K562 (cell line): ENCODE measurements around the gene PHPT1. TPM values are rescaled to one million over a fixed set of nuclear protein-coding genes. Genes with fewer than 3 reads are reported as not detected.

Experiments used
- ATAC-seq: fragments of 200-7000 bp; cut with Tn5 transposase; 3 replicates; pipeline ENCODE4 v1.9.1; 2020; ENCODE audit warnings: moderate library complexity
- BruUV-seq: library from RNA; stranded (reverse); fragments of 400-500 nt; replicated peaks from 2 replicates; lab custom pipeline; 2021; lab: Mats Ljungman, UMichigan
- CTCF ChIA-PET: fragments of 300-600 bp; formaldehyde crosslinking; extraction: SDS; loops from one replicate; lab custom pipeline; 2021; ENCODE audit warnings: low intra/inter-chr PET ratio; lab: Yijun Ruan, JAX
- POLR2A ChIA-PET: fragments of 300-600, 350-650 bp; sonication (Branson Sonifier 250); formaldehyde crosslinking; extraction: SDS; loops from one replicate; lab custom pipeline; 2021; ENCODE audit warnings: antibody characterized with exemption, inconsistent platforms; lab: Yijun Ruan, JAX
- DNase-seq, 4 experiments: peaks; one replicate each; pipeline versions ENCODE4 v3.0.0 to v3.0.0-alpha.2; 2011 to 2018; ENCODE audit warnings: low spot score in 3 of 4, mixed read lengths in 3 of 4; ENCODE audit errors: extremely low read depth in 1 of 4
- FAIRE-seq: peaks from 2 replicates; lab custom pipeline; 2011; peaks lifted over from hg19 to GRCh38; lab: Jason Lieb, UNC
- H2AFZ ChIP-seq: 2 replicates; pipeline ENCODE4 v1.6.0; 2011; ENCODE audit warnings: low read depth, low read length, control low read depth, inconsistent platforms
- H3K27ac ChIP-seq: fragments of 200-600 bp; 3 replicates; pipeline ENCODE4 v1.8.0; 2011; ENCODE audit warnings: low read depth, mild to moderate bottlenecking, control low read depth, inconsistent platforms, low read length, moderate library complexity, mixed read lengths; ENCODE audit errors: extremely low read depth
- H3K27me3 ChIP-seq, 2 experiments: fragments of 300-600 bp in 1 of 2; 2 replicates in 1 of 2; 3 replicates in 1 of 2; pipeline versions ENCODE4 v1.6.0 to v1.8.0; 2011; ENCODE audit warnings: inconsistent platforms in 2 of 2, low read length in 2 of 2, mild to moderate bottlenecking in 1 of 2, mixed read lengths in 1 of 2, moderate library complexity in 1 of 2; ENCODE audit not compliant: control insufficient read depth in 2 of 2, insufficient read depth in 2 of 2
- H3K36me3 ChIP-seq: fragments of 300-600 bp; 3 replicates; pipeline ENCODE4 v1.8.0; 2011; ENCODE audit warnings: mild to moderate bottlenecking, low read length, inconsistent platforms; ENCODE audit not compliant: control insufficient read depth, insufficient read depth
- H3K4me1 ChIP-seq, 2 experiments: fragments of 200-600 bp in 1 of 2; replicated peaks in 1 of 2; 2 replicates in 1 of 2; 3 replicates in 1 of 2; pipeline versions ENCODE4 v1.5.1 to v1.8.0; 2011; ENCODE audit warnings: inconsistent platforms in 2 of 2, low read length in 2 of 2, mild to moderate bottlenecking in 1 of 2, mixed read lengths in 1 of 2, moderate library complexity in 1 of 2; ENCODE audit not compliant: control insufficient read depth in 2 of 2, insufficient read depth in 2 of 2
- H3K4me2 ChIP-seq: 2 replicates; pipeline ENCODE4 v1.6.1; 2011; ENCODE audit warnings: low read length, control low read depth, inconsistent platforms, mixed read lengths; ENCODE audit not compliant: insufficient read depth
- H3K4me3 ChIP-seq: fragments of 200-600 bp; sonication (generic), shearing (Covaris generic); 2 replicates; pipeline ENCODE4 v1.5.1; 2016; ENCODE audit warnings: control low read depth, inconsistent platforms
- H3K79me2 ChIP-seq: fragments of 200-600 bp; 3 replicates; pipeline ENCODE4 v1.8.0; 2011; ENCODE audit warnings: low read length, inconsistent platforms; ENCODE audit not compliant: control insufficient read depth, insufficient read depth
- H3K9ac ChIP-seq, 2 experiments: 2 replicates each; pipeline versions ENCODE4 v1.6.0 to v1.6.1; 2011; ENCODE audit warnings: low read depth in 2 of 2, low read length in 2 of 2, control low read depth in 1 of 2, inconsistent platforms in 1 of 2, mild to moderate bottlenecking in 1 of 2, mixed read lengths in 1 of 2; ENCODE audit not compliant: insufficient read depth in 1 of 2
- H3K9me1 ChIP-seq: one replicate; pipeline ENCODE4 v1.6.0; 2011; ENCODE audit warnings: inconsistent platforms, mild to moderate bottlenecking, low read length, moderate library complexity; ENCODE audit not compliant: control insufficient read depth, insufficient read depth
- H3K9me3 ChIP-seq: replicated peaks from 2 replicates; pipeline ENCODE4 v1.5.1; 2011; ENCODE audit warnings: low read depth, low read length, inconsistent platforms; ENCODE audit not compliant: control insufficient read depth, insufficient read depth
- H4K20me1 ChIP-seq: replicated peaks from 2 replicates; pipeline ENCODE4 v1.6.1; 2011; ENCODE audit warnings: low read length, inconsistent platforms, mixed read lengths; ENCODE audit not compliant: control insufficient read depth, insufficient read depth
- HMGXB4 ChIP-seq: sonication (generic); formaldehyde crosslinking; IDR thresholded peaks from 2 replicates; pipeline ENCODE4 v1.8.1; 2023; ENCODE audit warnings: mild to moderate bottlenecking, missing genetic modification reagents
- ILK ChIP-seq: fragments of 450-650 bp; IDR thresholded peaks from 2 replicates; pipeline ENCODE4 v1.6.1; 2016; ENCODE audit warnings: missing genetic modification characterization, low read depth, mild to moderate bottlenecking, missing compliant biosample characterization, moderate library complexity, borderline replicate concordance
- JUN ChIP-seq, 2 experiments: sonication (generic) in 1 of 2; formaldehyde crosslinking in 1 of 2; IDR thresholded peaks; 2 replicates each; pipeline versions ENCODE4 v1.6.1 to v1.8.0; 2012 to 2022; ENCODE audit warnings: borderline replicate concordance in 2 of 2, mild to moderate bottlenecking in 2 of 2, improper control_type of control experiment in 1 of 2, low read depth in 1 of 2, low read length in 1 of 2, missing genetic modification reagents in 1 of 2
- KDM5B ChIP-seq: fragments of 200-600 bp; sonication (generic); IDR thresholded peaks from 2 replicates; pipeline ENCODE4 v1.6.1; 2012; ENCODE audit warnings: low read depth, mild to moderate bottlenecking, moderate library complexity, low read length, control low read depth, inconsistent platforms; ENCODE audit not compliant: insufficient replicate concordance
- KLF16 ChIP-seq: IDR thresholded peaks from 2 replicates; pipeline ENCODE4 v1.6.1; 2016; ENCODE audit warnings: antibody characterized with exemption
- LCOR ChIP-seq: sonication (generic); formaldehyde crosslinking; IDR thresholded peaks from 2 replicates; pipeline ENCODE4 v1.8.0; 2022; ENCODE audit warnings: mild to moderate bottlenecking, missing genetic modification reagents
- MNT ChIP-seq, 2 experiments: fragments of 450-650 bp; conservative IDR thresholded peaks; 2 replicates each; pipeline ENCODE4 v1.6.1; 2017; ENCODE audit warnings: mild to moderate bottlenecking in 2 of 2, moderate library complexity in 2 of 2
- NBN ChIP-seq: fragments of 450-650 bp; IDR thresholded peaks from 2 replicates; pipeline ENCODE4 v1.6.1; 2016; ENCODE audit warnings: low read depth, mild to moderate bottlenecking
- SNIP1 ChIP-seq: fragments of 450-650 bp; IDR thresholded peaks from 2 replicates; pipeline ENCODE4 v1.7.1; 2017; ENCODE audit warnings: low read depth, mild to moderate bottlenecking
- TRIM24 ChIP-seq, 2 experiments: fragments of 450-650 bp; IDR thresholded peaks; 2 replicates each; pipeline ENCODE4 v1.6.1; 2016
- YY1 ChIP-seq, 3 experiments: IDR thresholded peaks; 2 replicates each; pipeline ENCODE4 v1.6.1; 2011; ENCODE audit warnings: low read length in 2 of 3, mild to moderate bottlenecking in 2 of 3, moderate library complexity in 2 of 3, borderline replicate concordance in 1 of 3, control low read depth in 1 of 3, low read depth in 1 of 3; ENCODE audit not compliant: insufficient read depth in 3 of 3, insufficient replicate concordance in 2 of 3, control insufficient read depth in 1 of 3, insufficient read length in 1 of 3; ENCODE audit errors: extremely low read depth in 1 of 3
- ZC3H8 ChIP-seq: fragments of 450-650 bp; IDR thresholded peaks from 2 replicates; pipeline ENCODE4 v1.6.1; 2017
- ZFP36 ChIP-seq: fragments of 150-350 bp; IDR thresholded peaks from 2 replicates; pipeline ENCODE4 v1.6.1; 2018; ENCODE audit warnings: low read length, low read depth; ENCODE audit not compliant: partially characterized antibody
- ZNF12 ChIP-seq: sonication (generic); formaldehyde crosslinking; IDR thresholded peaks from 2 replicates; pipeline ENCODE4 v1.4.0; 2020; ENCODE audit warnings: mild to moderate bottlenecking, missing genetic modification reagents
- ZNF212 ChIP-seq: fragments of 450-650 bp; formaldehyde crosslinking; IDR thresholded peaks from 2 replicates; pipeline ENCODE4 v1.4.0; 2020; ENCODE audit warnings: mild to moderate bottlenecking
- WGBS: fragments of 100-300 bp; shearing (Covaris generic); methylation state at CpG from one replicate; pipeline ENCODE4 v1.1.6; 2016; ENCODE audit warnings: low coverage, mixed read lengths; ENCODE audit not compliant: insufficient coverage; ENCODE audit errors: missing lambda C conversion rate; 5-methylcytosine and 5-hydroxymethylcytosine counted together
- in situ Hi-C: fragments of 300-500 bp; cut with MboI; formaldehyde crosslinking; loops from 4 replicates; pipeline ENCODE4 v1.15.0; 2018; ENCODE audit warnings: inconsistent platforms, mixed read lengths
- intact Hi-C: fragments of 100-400 bp; cut with micrococcal nuclease; formaldehyde crosslinking; loops from 2 replicates; pipeline ENCODE4 v1.14.2; 2022
- polyA plus RNA-seq, 8 experiments: library from polyadenylated mRNA; depleted of rRNA in 4 of 8; stranded (reverse) in 5 of 8; unstranded in 3 of 8; fragments of >200 nt; fragmentation: Nextera tagmentation in 2 of 8; fragmentation: Illumina TruSeq in 1 of 8; extraction: Ambion mirVana in 2 of 8; extraction: Trizol in 1 of 8; gene quantifications; 2 replicates each; pipeline versions ENCODE4 v1.2.1 to v1.2.3, GENCODE V29; 2011 to 2014; ENCODE audit warnings: inconsistent platforms in 1 of 8, missing spikeins in 1 of 8
- total RNA-seq, 7 experiments: library from RNA; depleted of rRNA in 6 of 7; stranded (reverse); fragments of >200 nt in 6 of 7; fragmentation: Illumina TruSeq in 2 of 7; extraction: Trizol in 2 of 7; gene quantifications; 2 replicates each; pipeline versions ENCODE4 v1.2.1 to v1.2.3, GENCODE V29; 2011 to 2021; ENCODE audit warnings: low replicate concordance in 1 of 7

Gene PHPT1
- total and polyA plus RNA-seq, 9 of the 15 experiments (the other 6 are each of a cell fraction or from before 2014, with no cell fraction given), result 20.9 to 166 (median 129) TPM

- TF ChIP-seq LCOR (CRISPR knock-in tag) (0 out of 2 replicates have a peak, but pooled peaks have one; percentile 50), ZNF12 (CRISPR knock-in tag) (peak; percentile 57; the same call in 1 of the 2 replicates), YY1 (IDR thresholded peaks at IDR 0.05; ENCODE audit: borderline replicate concordance in 1 of 3, control insufficient read depth in 1 of 3, extremely low read depth in 1 of 3, insufficient read depth in 3 of 3, insufficient read length in 1 of 3, insufficient replicate concordance in 2 of 3, low read depth in 1 of 3, low read length in 2 of 3) (peak in 1 of 3 experiments; percentile 53), NBN (no peak), TRIM24 (IDR thresholded peaks at IDR 0.05) (peak in 1 of 2 experiments; percentile 26; a peak in 1 of 4 replicates)
Observed at GRCh38 chr9:136847088-136847825, 2.0 kb upstream of the PHPT1 start (continued).

DNA sequence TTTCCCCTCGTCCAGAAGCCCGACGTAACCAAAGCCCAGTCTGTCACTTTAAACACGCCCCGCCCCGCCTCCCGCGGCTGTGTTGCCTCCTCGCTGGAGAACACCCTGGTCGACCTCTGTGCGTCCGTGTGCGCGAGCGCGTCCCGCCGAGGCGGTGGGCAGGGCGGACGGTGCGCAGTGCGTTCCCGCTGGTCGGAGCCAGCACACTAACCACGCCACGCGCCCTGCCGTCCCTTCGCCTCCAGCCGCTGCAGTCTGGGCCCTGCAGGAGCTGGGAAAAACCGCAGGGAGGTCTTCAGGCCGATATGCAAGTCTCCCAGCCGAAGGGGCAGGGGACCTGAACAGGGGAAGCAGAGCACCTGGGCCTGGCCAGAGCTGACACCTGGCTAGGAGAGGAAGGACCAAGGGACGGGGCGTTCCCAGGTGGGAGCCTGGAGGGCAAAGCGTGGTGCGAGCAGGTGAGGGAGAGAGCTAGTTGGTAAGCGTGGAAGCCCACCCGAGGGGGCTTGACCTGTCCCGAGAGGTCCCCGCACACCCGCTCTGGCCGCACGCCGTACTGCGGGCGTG, 1.3 kb upstream of the PHPT1 start:
- in situ Hi-C loops, result no loop called here
- CTCF ChIA-PET, result no interaction called here
- Histone ChIP-seq H3K27me3 (no peaks in the 10 kb centered on the region), H3K9me1 (no peaks in the 10 kb centered on the region), H3K27ac (peak overlapping the region; percentile 89), H3K4me3 (peak overlapping the region; percentile 95), H3K4me2 (peak overlapping the region; percentile 97), H3K9me3 (no peaks in the 10 kb centered on the region), H3K9ac (peak overlapping the region; percentile 92 to 97), H4K20me1 (0 out of 2 replicates have a peak, but pooled peaks cover 5% of the 10 kb centered on the region), H3K4me1 (peaks cover 13 to 85% of the 10 kb centered on the region in 2 experiments; a peak in 4 of 5 replicates), H2AFZ (peak overlapping the region; percentile 91), H3K36me3 (peaks cover 25% of the 10 kb centered on the region; the same call in 1 of the 3 replicates), H3K79me2 (peaks cover 27% of the 10 kb centered on the region)
- ATAC-seq, result peak; percentile 74
- peak; percentile 47 to 92 (median 60) for DNase-seq
- POLR2A ChIA-PET, result interaction anchor here (0.6 to 1.8 kb wide), 17 partner anchors 8 to 697 kb away, joined by 3 to 8 read pairs (median 4); partner anchors contain the start of genes EDF1, SAPCD2 and TRAF2
- FAIRE-seq, result peak; percentile 96
- TSS peak; percentile 34 for BruUV-seq
- intact Hi-C loops, result loop anchor here (2.0 to 5.0 kb wide), 2 partner anchors 57 to 94 kb away; partner anchors contain the start of genes FBXW5 and TMEM141
- WGBS, result under 1% methylated on average over 45 of the region's 48 CpGs
- TF ChIP-seq KLF16 (no peak), ILK (tag) (no peak), HMGXB4 (peak; percentile 76), ZNF212 (no peak), SNIP1 (no peak), JUN (IDR thresholded peaks at IDR 0.05; ENCODE audit: borderline replicate concordance, low read depth, low read length) (peak; percentile 9; the same call in 1 of the 2 replicates), JUN (CRISPR knock-in tag; IDR thresholded peaks at IDR 0.05; ENCODE audit: borderline replicate concordance) (0 out of 2 replicates have a peak, but pooled peaks have one; percentile 12), MNT (conservative IDR thresholded peaks at IDR 0.05) (peak; percentile 68 to 81; a peak in 2 of 4 replicates), ZC3H8 (no peak), KDM5B (peak; percentile 83), ZFP36 (peak; percentile 65)
